ENCODE data around the gene PTPRU.
"Not testable (repeated sequence)": the region's sequence is repeated elsewhere in the genome, so short reads cannot be mapped to it uniquely, and the experiment has no call there.

Gene PTPRU

DNA sequence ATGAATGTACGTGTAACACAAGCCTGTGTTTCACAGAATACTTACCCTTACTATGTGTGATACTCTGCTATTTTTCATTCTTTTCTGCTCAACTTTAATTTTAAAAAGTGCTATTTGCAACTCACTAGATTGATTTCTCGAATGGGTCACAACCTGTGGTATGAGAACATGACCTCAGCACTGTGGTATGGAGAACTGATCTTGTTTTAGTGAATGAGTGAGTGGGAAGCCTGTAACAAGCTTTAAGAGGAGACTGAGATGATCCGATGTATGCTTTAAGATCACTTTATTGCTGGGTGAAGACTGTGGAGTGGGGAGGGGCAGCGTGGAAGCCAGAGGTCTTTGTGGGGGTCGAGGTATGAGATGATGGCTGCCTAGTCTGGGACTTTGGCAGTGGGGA is 27.1 kb upstream of the PTPRU start:
- H3K27ac Mint-ChIP-seq, result peak overlapping the region; percentile 33
- no peaks in the 10 kb centered on the region for H3K27me3 Mint-ChIP-seq
- H3K9me3 Mint-ChIP-seq, result no peaks in the 10 kb centered on the region
- ATAC-seq (replicated peaks), result no peak
- H3K4me1 Mint-ChIP-seq, result peaks cover 17 to 23% of the 10 kb centered on the region in 2 donors
- DNase-seq, result no peak
- peaks cover 30 to 52% of the 10 kb centered on the region in 2 donors for H3K36me3 Mint-ChIP-seq
- no peak overlapping the region for H3K4me3 Mint-ChIP-seq

DNA sequence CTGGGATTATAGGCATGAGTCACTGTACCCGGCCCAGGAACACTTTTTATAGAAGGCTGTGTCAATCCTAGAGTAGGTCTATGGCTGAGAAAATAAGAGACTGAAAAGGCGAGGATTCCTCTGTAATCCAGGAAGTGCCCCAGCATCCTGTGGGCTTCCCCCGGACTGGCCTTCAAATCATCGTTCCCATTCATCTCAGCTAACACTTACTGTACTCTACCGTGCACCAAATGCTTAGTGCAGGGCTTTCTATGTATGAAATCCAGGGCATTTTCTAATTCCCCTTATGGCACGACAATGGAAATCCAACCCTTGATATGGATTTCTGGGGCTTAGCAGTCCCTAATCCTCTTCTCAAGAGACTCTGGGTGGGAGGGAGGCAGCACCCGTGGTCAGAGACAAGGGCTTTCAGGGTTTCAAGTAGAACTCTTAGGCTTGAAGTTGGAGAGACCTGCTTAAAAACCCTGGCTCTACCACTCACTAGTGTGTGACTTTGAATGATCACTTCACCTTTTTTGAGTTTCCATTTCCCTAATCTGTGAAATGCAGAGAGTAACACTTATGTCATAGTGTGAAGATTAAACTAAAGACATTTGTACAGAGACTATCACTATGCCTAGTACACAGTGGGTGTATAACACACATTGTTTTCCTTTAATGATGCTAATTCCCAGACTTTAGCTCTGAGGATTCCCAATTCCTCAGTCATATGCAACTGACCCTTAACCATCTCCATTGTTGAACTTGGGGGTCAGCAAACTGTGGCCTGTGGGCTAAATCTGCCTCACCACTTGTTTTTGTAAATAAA is 25.8 kb upstream of the PTPRU start:
- H3K36me3 Mint-ChIP-seq, result peaks cover 36 to 53% of the 10 kb centered on the region in 2 donors
- no peaks in the 10 kb centered on the region for H3K27me3 Mint-ChIP-seq
- no peaks in the 10 kb centered on the region for H3K9me3 Mint-ChIP-seq
- no peak overlapping the region for H3K4me3 Mint-ChIP-seq
- ATAC-seq (replicated peaks) (peak; percentile 93 to 95), DNase-seq (no peak)
- H3K4me1 Mint-ChIP-seq, result peaks cover 17 to 23% of the 10 kb centered on the region in 2 donors
- H3K27ac Mint-ChIP-seq, result peak overlapping the region; percentile 56

DNA sequence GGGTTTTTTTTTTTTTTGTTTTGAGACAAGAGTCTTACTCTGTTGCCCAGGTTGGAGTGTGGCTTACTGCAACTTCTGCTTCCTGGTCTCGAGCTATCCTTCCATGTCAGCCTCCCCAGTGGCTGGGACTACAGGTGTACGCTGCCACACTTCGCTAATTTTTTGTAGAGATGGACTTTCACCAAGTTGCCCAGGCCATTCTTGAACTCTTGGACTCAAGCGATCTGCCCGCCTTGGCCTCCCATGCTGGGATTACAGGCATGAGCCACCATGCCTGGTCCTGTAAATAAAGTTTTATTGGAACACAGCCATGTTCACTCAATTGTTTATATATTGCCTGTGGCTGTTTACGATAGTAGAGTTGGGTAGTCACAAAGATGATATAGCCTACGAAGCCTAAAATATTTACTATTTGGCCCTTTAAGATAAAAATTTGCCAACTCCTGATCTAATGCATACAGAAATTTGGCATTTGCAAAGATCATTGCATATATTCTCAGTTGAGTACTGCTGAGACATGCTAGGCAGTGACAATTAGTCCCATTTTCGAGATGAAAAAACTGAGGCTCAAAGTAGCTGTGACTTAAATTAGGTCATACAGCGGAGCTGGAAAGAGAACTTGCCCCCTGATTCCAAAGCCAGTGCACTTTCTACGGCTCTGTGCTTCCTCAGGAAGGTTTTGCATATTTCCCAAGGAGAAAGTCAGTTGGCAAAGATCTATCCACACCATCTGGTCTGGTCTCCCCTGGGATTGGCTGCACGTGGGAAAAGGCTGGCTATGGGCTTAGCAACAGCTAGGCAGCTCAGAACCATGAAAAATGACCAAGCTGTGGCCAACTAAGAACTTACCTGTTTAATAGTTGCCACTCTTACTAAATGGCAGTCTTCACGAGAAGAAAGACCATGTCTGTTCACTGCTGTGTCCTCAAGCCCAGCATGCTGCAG is 25.0 kb upstream of the PTPRU start:
- no peak for DNase-seq
- H3K9me3 Mint-ChIP-seq, result no peaks in the 10 kb centered on the region
- H3K27me3 Mint-ChIP-seq, result no peaks in the 10 kb centered on the region
- H3K36me3 Mint-ChIP-seq, result peaks cover 34 to 55% of the 10 kb centered on the region in 2 donors
- H3K4me1 Mint-ChIP-seq, result peaks cover 17 to 23% of the 10 kb centered on the region in 2 donors
- peak overlapping the region; percentile 86 for H3K27ac Mint-ChIP-seq
- peak; percentile 57 to 61 for ATAC-seq (replicated peaks)
- no peak overlapping the region for H3K4me3 Mint-ChIP-seq

- Mint-ChIP-seq H3K4me3 (no peak overlapping the region), H3K27me3 (no peaks in the 10 kb centered on the region), H3K27ac (no peak overlapping the region), H3K4me1 (peaks cover 17 to 23% of the 10 kb centered on the region in 2 donors), H3K9me3 (no peaks in the 10 kb centered on the region), H3K36me3 (peaks cover 34 to 59% of the 10 kb centered on the region in 2 donors)
- ATAC-seq (replicated peaks) (no peak), DNase-seq (no peak)
Observed at GRCh38 chr1:29213055-29213454, 23.3 kb upstream of the PTPRU start.

GRCh38 chr1:29217633-29218032 is 18.7 kb upstream of the PTPRU start:
- H3K27ac Mint-ChIP-seq, result no peak overlapping the region
- H3K4me1 Mint-ChIP-seq, result no peaks in the 10 kb centered on the region
- no peaks in the 10 kb centered on the region for H3K27me3 Mint-ChIP-seq
- H3K36me3 Mint-ChIP-seq, result peaks cover 34 to 59% of the 10 kb centered on the region in 2 donors
- DNase-seq (no peak), ATAC-seq (replicated peaks) (no peak)
- no peaks in the 10 kb centered on the region for H3K9me3 Mint-ChIP-seq
- no peak overlapping the region for H3K4me3 Mint-ChIP-seq

GRCh38 chr1:29218223-29218622 is 18.1 kb upstream of the PTPRU start:
- no peaks in the 10 kb centered on the region for H3K4me1 Mint-ChIP-seq
- no peaks in the 10 kb centered on the region for H3K9me3 Mint-ChIP-seq
- no peaks in the 10 kb centered on the region for H3K27me3 Mint-ChIP-seq
- H3K4me3 Mint-ChIP-seq, result no peak overlapping the region
- DNase-seq (no peak), ATAC-seq (replicated peaks) (no peak)
- H3K27ac Mint-ChIP-seq, result no peak overlapping the region
- peaks cover 30 to 59% of the 10 kb centered on the region in 2 donors for H3K36me3 Mint-ChIP-seq

- H3K27me3 Mint-ChIP-seq, result no peaks in the 10 kb centered on the region
- ATAC-seq (replicated peaks), result no peak
- H3K27ac Mint-ChIP-seq, result no peak overlapping the region
- no peak for DNase-seq
- H3K4me3 Mint-ChIP-seq, result no peak overlapping the region
- no peaks in the 10 kb centered on the region for H3K4me1 Mint-ChIP-seq
- peaks cover 16 to 51% of the 10 kb centered on the region in 2 donors for H3K36me3 Mint-ChIP-seq
- H3K9me3 Mint-ChIP-seq, result no peaks in the 10 kb centered on the region
Observed at GRCh38 chr1:29221296-29221695, 15.0 kb upstream of the PTPRU start.

GRCh38 chr1:29222260-29222659 is 14.1 kb upstream of the PTPRU start:
- H3K4me3 Mint-ChIP-seq; H3K4me1 Mint-ChIP-seq; ATAC-seq (replicated peaks); H3K27me3 Mint-ChIP-seq; DNase-seq; H3K27ac Mint-ChIP-seq; H3K9me3 Mint-ChIP-seq: not testable (repeated sequence)
- H3K36me3 Mint-ChIP-seq, result peaks cover 16 to 47% of the 10 kb centered on the region in 2 donors

- Mint-ChIP-seq H3K36me3 (peaks cover 16 to 45% of the 10 kb centered on the region in 2 donors), H3K4me1 (no peaks in the 10 kb centered on the region), H3K27me3 (no peaks in the 10 kb centered on the region), H3K27ac (no peak overlapping the region), H3K4me3 (no peak overlapping the region), H3K9me3 (no peaks in the 10 kb centered on the region)
- no peak for ATAC-seq (replicated peaks)
- DNase-seq, result no peak
Observed at GRCh38 chr1:29222686-29223085, 13.6 kb upstream of the PTPRU start.

- ATAC-seq (replicated peaks) (no peak), DNase-seq (no peak)
- H3K4me1 Mint-ChIP-seq, result no peaks in the 10 kb centered on the region
- H3K36me3 Mint-ChIP-seq, result peaks cover 15 to 43% of the 10 kb centered on the region in 2 donors
- H3K27me3 Mint-ChIP-seq, result no peaks in the 10 kb centered on the region
- H3K4me3 Mint-ChIP-seq, result no peak overlapping the region
- H3K9me3 Mint-ChIP-seq, result no peaks in the 10 kb centered on the region
- no peak overlapping the region for H3K27ac Mint-ChIP-seq
Observed at GRCh38 chr1:29223521-29223920, 12.8 kb upstream of the PTPRU start.

DNA sequence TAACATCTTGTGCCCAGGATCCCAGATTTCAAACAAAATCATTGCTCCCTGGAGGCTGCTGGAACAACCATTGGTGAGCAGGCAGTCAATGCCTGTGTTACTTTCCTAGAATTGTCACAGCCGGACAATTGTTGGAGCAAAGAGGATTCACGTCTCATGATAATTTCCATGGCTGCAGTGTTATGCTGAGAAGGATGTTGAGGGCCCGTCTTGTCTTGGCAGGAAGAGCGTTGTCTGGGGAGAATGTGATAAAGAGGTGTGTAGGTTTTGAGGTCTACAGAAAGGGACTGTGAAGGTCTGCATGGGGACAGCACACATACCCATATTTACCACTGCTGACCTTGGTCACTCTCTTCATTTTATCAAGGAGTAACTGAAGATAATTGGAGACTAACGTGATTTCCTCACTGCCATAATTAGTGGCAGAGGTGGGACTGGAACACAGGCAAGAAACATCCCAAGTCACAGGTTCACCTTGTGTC is 11.9 kb upstream of the PTPRU start:
- no peak overlapping the region for H3K4me3 Mint-ChIP-seq
- no peaks in the 10 kb centered on the region for H3K9me3 Mint-ChIP-seq

GRCh38 chr1:29225361-29225760 is 11.0 kb upstream of the PTPRU start:
- ATAC-seq (replicated peaks), result no peak
- Mint-ChIP-seq H3K27me3 (no peaks in the 10 kb centered on the region), H3K27ac (no peak overlapping the region), H3K4me3 (no peak overlapping the region), H3K36me3 (peaks cover 10 to 31% of the 10 kb centered on the region in 2 donors), H3K4me1 (peaks cover 2 to 3% of the 10 kb centered on the region in 2 donors), H3K9me3 (no peaks in the 10 kb centered on the region)
- no peak for DNase-seq

More for the DNA sequence above, 11.9 kb upstream of the PTPRU start:
- no peak for DNase-seq
- Mint-ChIP-seq H3K27ac (no peak overlapping the region), H3K36me3 (peaks cover 13 to 38% of the 10 kb centered on the region in 2 donors), H3K27me3 (no peaks in the 10 kb centered on the region), H3K4me1 (no peaks in the 10 kb centered on the region)
- no peak for ATAC-seq (replicated peaks)

- DNase-seq (no peak), ATAC-seq (replicated peaks) (no peak)
- Mint-ChIP-seq H3K9me3 (no peaks in the 10 kb centered on the region), H3K4me3 (no peak overlapping the region), H3K36me3 (peaks cover 0 to 21% of the 10 kb centered on the region in 2 donors), H3K27ac (no peak overlapping the region), H3K4me1 (peaks cover 11 to 13% of the 10 kb centered on the region in 2 donors), H3K27me3 (no peaks in the 10 kb centered on the region)
Observed at GRCh38 chr1:29227511-29227910, 8.8 kb upstream of the PTPRU start.

DNA sequence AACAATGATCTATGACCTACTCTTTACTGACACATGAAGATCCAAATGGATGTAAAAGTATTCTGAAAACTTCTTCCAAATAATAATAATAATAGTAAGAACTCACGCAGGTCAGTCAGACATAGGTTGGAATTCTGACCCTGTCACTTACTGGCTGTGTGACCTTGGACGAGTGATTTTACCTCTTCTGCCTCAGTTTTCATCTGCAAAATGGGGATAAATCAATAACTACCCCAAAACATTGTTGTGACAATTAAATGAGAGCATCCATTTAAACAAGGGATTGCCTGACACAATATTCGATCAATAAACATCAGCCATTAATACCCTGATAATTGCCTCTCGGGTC is 6.1 kb upstream of the PTPRU start:
- H3K4me1 Mint-ChIP-seq, result peaks cover 11 to 13% of the 10 kb centered on the region in 2 donors
- no peaks in the 10 kb centered on the region for H3K9me3 Mint-ChIP-seq
- H3K27me3 Mint-ChIP-seq, result peaks cover 14 to 16% of the 10 kb centered on the region in 2 donors
- ATAC-seq (replicated peaks) (no peak), DNase-seq (no peak)
- H3K4me3 Mint-ChIP-seq, result peak overlapping the region; percentile 91 to 95
- H3K27ac Mint-ChIP-seq, result peak overlapping the region; percentile 96
- peaks cover 0 to 7% of the 10 kb centered on the region in 2 donors for H3K36me3 Mint-ChIP-seq
